NCI-H2081 (cell line): ENCODE measurements around the gene CSF3.
A peak's percentile ranks its signal among the peaks of the same experiment; 100 is the strongest.
"Not testable (repeated sequence)": the region's sequence is repeated elsewhere in the genome, so short reads cannot be mapped to it uniquely, and the experiment has no call there.

Source experiments
- DNase-seq, 2 experiments: peaks; one replicate each; lab custom pipeline; 2025; lab: John Stamatoyannopoulos, UW

The CSF3 gene

DNA sequence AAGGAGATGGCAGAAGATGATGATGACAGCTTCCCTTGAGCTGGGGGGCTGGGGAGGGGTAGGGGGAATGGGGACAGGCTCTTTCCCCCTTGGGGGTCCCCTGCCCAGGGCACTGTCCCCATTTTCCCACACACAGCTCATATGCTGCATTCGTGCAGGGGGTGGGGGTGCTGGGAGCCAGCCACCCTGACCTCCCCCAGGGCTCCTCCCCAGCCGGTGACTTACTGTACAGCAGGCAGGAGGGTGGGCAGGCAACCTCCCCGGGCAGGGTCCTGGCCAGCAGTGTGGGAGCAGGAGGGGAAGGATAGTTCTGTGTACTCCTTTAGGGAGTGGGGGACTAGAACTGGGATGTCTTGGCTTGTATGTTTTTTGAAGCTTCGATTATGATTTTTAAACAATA lies 17.7 kb upstream of the CSF3 start:
- no peak for DNase-seq

DNA sequence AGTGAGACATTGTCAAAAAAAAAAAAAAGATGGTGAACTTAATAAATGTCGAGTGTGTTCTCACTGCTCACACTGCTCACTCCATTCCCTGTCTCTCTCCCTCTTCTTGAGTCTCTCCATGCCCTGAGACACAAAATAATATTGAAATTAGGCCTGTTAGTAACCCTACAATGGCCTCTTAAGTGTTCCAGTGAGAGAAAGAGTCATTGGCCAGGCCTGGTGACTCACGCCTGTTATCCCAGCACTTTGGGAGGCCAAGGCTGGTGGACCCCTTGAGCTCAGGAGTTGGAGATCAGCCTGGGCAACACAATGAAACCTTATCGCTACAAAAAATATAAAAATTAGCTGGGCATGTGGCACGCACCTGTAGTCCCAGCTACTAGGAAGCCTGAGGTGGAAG lies 16.2 kb upstream of the CSF3 start:
- no peak for DNase-seq

DNA sequence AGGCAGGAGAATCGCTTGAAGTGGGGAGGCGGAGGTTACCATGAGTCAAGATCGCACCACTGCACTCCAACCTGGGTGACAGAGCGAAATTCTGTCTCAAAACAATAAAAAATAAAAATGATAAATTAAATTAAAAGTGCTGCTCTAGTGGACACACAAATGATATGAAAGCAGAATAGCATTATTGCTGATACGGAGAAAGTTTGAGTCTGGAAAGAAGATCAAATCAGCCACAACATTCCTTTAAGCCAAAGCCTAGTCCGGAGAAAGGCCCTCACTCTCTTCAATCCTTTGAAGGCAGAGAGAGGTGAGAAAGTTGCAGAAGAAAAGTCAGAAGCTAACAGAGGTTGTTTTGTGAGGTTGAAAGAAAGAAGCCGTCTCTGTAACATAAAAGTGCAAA lies 15.1 kb upstream of the CSF3 start:
- no peak for DNase-seq

GRCh38 chr17:40001335-40001734 lies 13.9 kb upstream of the CSF3 start:
- not testable (repeated sequence) for DNase-seq

GRCh38 chr17:40004072-40004471 lies 11.2 kb upstream of the CSF3 start:
- no peak for DNase-seq

GRCh38 chr17:40004712-40005111 lies 10.5 kb upstream of the CSF3 start:
- no peak for DNase-seq

DNA sequence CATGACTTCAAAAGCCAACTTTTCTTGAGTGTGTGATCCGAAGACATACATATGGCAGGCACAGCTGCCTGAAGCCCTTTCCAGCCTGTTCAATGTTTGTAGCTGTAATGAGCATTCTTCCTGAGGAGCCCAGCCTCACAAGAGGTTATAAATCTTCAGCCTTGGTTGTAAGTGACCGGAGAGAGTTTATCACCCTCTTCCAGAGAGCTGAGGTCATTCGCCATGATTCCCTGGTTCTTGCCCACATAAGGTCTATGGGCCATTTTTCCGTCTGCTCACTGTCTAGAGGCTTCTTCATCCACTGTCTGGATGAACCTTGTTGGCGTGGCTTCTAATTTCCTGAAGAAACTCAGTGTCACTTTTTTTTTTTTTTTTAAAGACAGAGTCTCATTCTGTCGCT lies 9.7 kb upstream of the CSF3 start:
- DNase-seq, result no peak

- not testable (repeated sequence) for DNase-seq
Observed at GRCh38 chr17:40010946-40011500, 4.2 kb upstream of the CSF3 start.

DNA sequence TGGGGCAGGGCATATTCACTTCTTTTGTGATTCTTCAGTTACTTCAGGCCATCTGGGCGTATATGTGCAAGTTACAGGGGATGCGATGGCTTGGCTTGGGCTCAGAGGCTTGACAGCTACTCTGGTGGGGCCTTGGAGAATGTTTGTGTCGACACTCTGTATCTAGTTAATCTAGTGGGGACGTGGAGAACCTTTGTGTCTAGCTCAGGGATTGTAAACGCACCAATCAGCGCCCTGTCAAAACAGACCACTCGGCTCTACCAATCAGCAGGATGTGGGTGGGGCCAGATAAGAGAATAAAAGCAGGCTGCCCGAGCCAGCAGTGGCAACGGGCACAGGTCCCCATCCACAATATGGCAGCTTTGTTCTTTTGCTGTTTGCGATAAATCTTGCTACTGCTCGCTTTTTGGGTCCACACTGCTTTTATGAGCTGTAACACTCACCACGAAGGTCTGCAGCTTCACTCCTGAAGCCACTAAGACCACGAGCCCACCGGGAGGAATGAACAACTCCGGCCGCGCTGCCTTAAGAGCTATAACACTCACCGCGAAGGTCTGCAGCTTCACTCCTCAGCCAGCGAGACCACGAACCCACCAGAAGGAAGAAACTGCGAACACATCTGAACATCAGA lies 3.1 kb upstream of the CSF3 start:
- not testable (repeated sequence) for DNase-seq

- no peak for DNase-seq
Observed at GRCh38 chr17:40014375-40014980, 762 bp upstream of the CSF3 start.

DNA sequence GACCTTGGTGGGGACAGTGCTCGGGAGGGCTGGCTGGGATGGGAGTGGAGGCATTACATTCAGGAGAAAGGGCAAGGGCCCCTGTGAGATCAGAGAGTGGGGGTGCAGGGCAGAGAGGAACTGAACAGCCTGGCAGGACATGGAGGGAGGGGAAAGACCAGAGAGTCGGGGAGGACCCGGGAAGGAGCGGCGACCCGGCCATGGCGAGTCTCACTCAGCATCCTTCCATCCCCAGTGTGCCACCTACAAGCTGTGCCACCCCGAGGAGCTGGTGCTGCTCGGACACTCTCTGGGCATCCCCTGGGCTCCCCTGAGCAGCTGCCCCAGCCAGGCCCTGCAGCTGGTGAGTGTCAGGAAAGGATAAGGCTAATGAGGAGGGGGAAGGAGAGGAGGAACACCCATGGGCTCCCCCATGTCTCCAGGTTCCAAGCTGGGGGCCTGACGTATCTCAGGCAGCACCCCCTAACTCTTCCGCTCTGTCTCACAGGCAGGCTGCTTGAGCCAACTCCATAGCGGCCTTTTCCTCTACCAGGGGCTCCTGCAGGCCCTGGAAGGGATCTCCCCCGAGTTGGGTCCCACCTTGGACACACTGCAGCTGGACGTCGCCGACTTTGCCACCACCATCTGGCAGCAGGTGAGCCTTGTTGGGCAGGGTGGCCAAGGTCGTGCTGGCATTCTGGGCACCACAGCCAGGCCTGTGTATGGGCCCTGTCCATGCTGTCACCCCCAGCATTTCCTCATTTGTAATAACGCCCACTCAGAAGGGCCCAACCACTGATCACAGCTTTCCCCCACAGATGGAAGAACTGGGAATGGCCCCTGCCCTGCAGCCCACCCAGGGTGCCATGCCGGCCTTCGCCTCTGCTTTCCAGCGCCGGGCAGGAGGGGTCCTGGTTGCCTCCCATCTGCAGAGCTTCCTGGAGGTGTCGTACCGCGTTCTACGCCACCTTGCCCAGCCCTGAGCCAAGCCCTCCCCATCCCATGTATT lies 1.1 kb downstream of the CSF3 start:
- DNase-seq, result no peak

DNA sequence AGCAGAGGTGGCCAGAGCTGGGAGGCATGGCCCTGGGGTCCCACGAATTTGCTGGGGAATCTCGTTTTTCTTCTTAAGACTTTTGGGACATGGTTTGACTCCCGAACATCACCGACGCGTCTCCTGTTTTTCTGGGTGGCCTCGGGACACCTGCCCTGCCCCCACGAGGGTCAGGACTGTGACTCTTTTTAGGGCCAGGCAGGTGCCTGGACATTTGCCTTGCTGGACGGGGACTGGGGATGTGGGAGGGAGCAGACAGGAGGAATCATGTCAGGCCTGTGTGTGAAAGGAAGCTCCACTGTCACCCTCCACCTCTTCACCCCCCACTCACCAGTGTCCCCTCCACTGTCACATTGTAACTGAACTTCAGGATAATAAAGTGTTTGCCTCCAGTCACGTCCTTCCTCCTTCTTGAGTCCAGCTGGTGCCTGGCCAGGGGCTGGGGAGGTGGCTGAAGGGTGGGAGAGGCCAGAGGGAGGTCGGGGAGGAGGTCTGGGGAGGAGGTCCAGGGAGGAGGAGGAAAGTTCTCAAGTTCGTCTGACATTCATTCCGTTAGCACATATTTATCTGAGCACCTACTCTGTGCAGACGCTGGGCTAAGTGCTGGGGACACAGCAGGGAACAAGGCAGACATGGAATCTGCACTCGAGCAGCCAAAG lies 2.3 kb downstream of the CSF3 start:
- DNase-seq, result no peak

GRCh38 chr17:40018211-40019121 lies 3.2 kb downstream of the CSF3 start:
- no peak for DNase-seq

DNA sequence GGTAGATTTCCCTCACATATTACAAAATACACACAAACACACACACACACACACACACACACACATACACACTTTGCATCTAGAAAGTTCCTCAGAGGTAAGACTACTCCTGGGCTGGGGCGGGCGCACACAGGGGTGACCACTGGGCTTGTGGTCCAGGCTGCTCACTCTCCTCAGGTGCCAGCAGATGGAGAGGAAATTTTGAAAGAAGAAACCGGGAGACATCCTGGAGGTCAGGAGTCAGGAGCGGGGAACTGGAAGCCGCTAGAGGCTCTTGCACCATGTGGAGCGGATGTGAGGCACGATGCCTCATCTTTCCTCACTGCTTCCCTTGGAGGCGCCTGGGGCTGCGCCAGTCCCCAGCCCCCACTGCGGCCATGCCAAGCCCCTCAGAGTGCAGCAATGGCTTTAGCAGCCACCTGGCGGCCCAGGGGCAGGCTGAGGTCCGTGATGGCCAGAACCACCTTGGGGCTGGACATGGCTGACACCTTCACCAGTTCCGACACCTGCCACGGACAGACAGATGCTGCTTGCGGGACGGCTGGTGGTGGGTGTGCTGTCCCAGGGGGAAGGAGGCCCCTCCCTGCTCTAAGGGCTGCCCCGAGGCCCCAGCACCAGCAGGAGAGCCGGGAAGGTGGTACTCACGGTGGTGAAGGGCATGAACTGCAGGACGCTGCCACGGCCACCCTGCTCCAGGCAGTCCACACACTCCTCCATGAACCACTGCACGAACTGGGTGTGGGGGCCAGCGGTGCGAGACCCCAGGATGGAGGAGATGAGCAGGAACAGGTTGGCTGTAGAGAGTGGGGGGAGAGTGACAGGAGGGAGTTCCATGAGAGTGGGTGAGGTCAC lies 4.1 kb downstream of the CSF3 start:
- no peak for DNase-seq

DNA sequence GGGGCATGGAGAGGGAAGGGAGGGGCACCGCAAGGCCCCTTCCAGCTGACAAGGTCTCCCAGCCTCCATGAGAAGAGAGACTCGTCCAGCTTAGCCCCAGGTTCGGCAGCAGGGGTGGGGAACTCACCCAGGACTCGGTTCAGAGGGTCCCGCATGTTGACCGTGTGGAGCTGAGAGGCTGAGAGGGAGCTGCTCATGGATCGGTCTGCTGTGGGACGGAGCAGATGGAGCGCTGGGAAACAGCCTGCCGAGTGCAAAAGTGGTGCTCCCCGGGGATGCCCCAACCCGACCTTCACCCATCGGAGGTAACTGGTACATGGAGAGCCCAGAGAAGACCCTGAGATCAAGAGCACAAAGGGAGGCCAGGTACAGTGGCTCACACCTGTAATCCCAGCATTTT lies 4.9 kb downstream of the CSF3 start:
- DNase-seq, result no peak

GRCh38 chr17:40021451-40021971 lies 6.3 kb downstream of the CSF3 start:
- no peak for DNase-seq

GRCh38 chr17:40022497-40022896 lies 7.3 kb downstream of the CSF3 start:
- DNase-seq, result no peak

DNA sequence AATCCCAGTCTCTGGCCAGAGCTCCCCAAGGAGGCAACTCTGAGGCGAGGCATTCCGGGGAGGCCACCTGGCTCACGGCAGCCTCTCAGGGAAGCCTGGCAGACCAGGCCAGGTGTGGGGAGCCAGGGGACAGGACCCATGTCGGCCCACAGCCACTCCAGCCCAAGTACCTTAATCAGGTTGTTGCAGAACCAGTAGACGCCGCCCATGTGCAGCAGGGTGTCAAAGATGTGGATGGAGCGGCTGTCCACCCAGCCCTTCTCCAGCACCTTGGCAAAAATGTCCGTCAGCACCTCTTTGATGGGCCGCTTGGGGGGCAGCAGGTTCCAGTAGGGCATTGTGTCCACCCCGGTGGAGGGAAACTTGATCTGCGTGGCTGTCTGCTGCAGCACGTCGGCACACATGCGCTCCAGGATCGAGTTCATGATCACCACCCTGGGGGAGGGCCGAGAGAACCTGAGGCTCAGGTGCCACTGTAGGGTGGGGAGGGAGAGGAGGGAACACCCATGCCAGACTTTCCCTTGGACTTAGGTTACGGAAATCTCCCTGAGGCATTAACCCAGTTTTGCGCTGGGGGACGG lies 7.8 kb downstream of the CSF3 start:
- peak in 1 of 2 experiments; percentile 69 for DNase-seq

DNA sequence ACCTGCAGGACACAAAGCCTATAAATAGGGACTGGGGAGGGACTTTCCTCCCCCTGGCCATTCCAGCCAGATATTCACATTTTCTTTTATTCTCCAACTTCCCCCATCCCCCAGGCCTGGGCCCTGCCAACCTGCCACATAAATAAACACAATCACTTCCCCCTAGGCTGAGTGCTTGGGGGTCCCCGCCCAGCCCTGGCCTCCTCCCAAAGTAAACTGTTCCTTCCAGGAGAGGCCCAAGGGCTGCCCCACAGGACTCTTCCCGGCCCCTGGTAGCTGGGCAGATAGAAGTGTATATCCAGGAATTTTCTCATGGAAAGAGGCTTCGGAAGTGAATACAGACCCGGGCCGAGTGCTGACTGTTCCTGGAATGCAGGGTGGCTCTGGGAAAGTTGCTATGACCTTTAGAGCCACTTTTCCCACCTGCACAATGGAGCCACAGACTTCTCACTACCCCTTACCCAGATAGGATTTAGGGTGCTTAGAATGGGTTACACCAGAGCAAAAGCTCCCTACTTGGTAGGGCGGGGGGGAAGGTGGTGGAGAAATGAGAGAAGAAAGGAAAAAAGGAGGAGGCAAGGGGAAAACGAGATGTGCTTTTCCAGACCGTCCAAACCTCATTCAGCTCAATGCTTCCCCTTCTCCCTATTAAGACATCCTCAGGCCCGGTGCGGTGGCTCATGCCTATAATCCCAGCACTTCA lies 8.5 kb downstream of the CSF3 start:
- peak in 1 of 2 experiments; percentile 74 for DNase-seq
